Ovary (tissue), 3 donors: ENCODE data around the gene SMARCC1.

Source experiments
- CTCF ChIP-seq, 3 donors: fragments of 450-650 bp in 2 of 3; fragments of 200-600 bp in 1 of 3; IDR thresholded peaks; one replicate each; pipeline versions ENCODE4 v1.5.1 to v1.8.0; 2016 to 2022; ENCODE audit warnings: antibody characterized with exemption in 3 of 3, mild to moderate bottlenecking in 1 of 3
- POLR2A ChIP-seq: fragments of 450-650 bp; IDR thresholded peaks from one replicate; pipeline ENCODE4 v1.6.1; 2017; ENCODE audit warnings: antibody characterized with exemption, mild to moderate bottlenecking, moderate library complexity
- donor health status: DM: no; HTN: no; CAD: no.

DNA sequence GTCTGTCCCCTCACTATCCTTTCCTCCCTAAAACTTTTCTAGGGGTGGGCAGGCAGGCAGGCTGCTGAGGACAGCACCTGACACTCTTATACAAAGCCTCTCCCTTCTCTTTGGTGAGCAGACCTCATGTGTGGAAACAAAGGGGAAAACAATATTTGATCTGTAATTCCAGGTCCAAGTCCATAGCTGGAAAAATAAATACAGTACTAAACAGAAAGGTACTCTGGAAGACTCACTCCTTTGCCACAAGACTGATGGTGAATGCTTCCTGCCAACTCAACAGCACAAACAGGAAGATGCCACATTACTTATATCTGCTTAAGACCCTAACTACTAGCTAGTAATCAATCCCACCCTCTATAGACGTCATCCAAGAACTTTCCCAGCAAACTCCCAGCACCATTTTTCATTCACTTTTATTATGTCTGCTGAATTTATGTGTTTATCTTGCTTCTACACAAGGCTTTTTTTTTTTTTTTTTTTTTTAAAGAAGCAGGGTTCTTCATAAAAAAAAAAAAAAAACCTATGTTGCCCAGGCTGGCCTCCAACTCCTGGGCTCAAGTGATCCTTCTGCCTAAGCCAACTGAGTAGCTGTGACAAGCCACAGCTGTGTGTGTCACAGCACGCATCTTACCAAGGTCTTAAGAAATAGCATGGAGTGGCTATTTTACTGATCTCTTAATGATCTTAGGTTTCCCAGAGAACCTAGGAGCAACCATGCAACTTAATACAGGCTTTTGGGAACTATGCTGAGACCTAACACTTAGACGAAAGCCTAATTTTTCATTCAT lies 158.8 kb downstream of the SMARCC1 start:
- TF ChIP-seq CTCF (IDR thresholded peaks at IDR 0.05) (no peak), POLR2A (no peak)
